ENCODE measurements around the gene MARCO.

GRCh38 chr2:118980573-118980972 is 38.6 kb downstream of the MARCO start:
- TF ChIP-seq EZH2 (IDR thresholded peaks at IDR 0.05; ENCODE audit: low read length) = no peak
- TF ChIP-seq CTCF (optimal IDR thresholded peaks at IDR 0.05 in 1 of 3, IDR thresholded peaks at IDR 0.05 in 1 of 3, conservative IDR thresholded peaks at IDR 0.05 in 1 of 3; ENCODE audit: extremely low read depth in 1 of 3, insufficient read depth in 2 of 3, low read length in 3 of 3) = no peak

Measured in keratinocyte (primary cell).